Measurements from ENCODE around the gene TAF6.

TAF6 gene

GRCh38 chr7:100119072-100119969 is at the start of gene TAF6, which contains the start of gene CNPY4:
Gene TAF6 (minus strand): TSS chr7:100119358. CDS start chr7:100114209, 5,149 bp downstream.
Gene CNPY4 (plus strand): TSS chr7:100119634. CDS start chr7:100119745, 111 bp downstream.
- peaks cover 10% of the 10 kb centered on the region for H3K79me2 ChIP-seq (ENCODE audit: control insufficient read depth, insufficient read depth, low read length, unreplicated experiment)
- H3K27ac ChIP-seq (ENCODE audit: low read depth, low read length): peak within 1 kb of the TSS; percentile 81
- peaks cover 6% of the 10 kb centered on the region for H3K4me1 ChIP-seq (ENCODE audit: control insufficient read depth, insufficient read depth, low read length, unreplicated experiment)
- no peaks in the 10 kb centered on the region for H3K27me3 ChIP-seq (ENCODE audit: insufficient read depth, low read length)
- peak within 1 kb of the TSS; percentile 83 for H2AFZ ChIP-seq (ENCODE audit: low read length, unreplicated experiment)
- H3K36me3 ChIP-seq (ENCODE audit: insufficient read depth, low read length): no peaks in the 10 kb centered on the region
- peak within 1 kb of the TSS; percentile 89 for H3K4me3 ChIP-seq (ENCODE audit: low read depth, low read length)

GRCh38 chr7:100167912-100168323 is 48.8 kb upstream of the TAF6 start:
- Histone ChIP-seq H3K27me3 (ENCODE audit: insufficient read depth, low read length) (peaks cover 3% of the 10 kb centered on the region; the same call in 1 of the 2 replicates), H3K36me3 (ENCODE audit: insufficient read depth, low read length) (no peaks in the 10 kb centered on the region), H2AFZ (ENCODE audit: low read length, unreplicated experiment) (peak overlapping the region; percentile 89), H3K27ac (ENCODE audit: low read depth, low read length) (no peak overlapping the region), H3K4me1 (ENCODE audit: control insufficient read depth, insufficient read depth, low read length, unreplicated experiment) (peaks cover 3% of the 10 kb centered on the region), H3K4me3 (ENCODE audit: low read depth, low read length) (peak overlapping the region; percentile 80), H3K79me2 (ENCODE audit: control insufficient read depth, insufficient read depth, low read length, unreplicated experiment) (no peaks in the 10 kb centered on the region)

- no peaks in the 10 kb centered on the region for H3K36me3 ChIP-seq (ENCODE audit: insufficient read depth, low read length)
- peaks cover 3% of the 10 kb centered on the region; the same call in 1 of the 2 replicates for H3K27me3 ChIP-seq (ENCODE audit: insufficient read depth, low read length)
- no peaks in the 10 kb centered on the region for H3K79me2 ChIP-seq (ENCODE audit: control insufficient read depth, insufficient read depth, low read length, unreplicated experiment)
- H3K27ac ChIP-seq (ENCODE audit: low read depth, low read length): no peak overlapping the region
- peaks cover 3% of the 10 kb centered on the region for H3K4me1 ChIP-seq (ENCODE audit: control insufficient read depth, insufficient read depth, low read length, unreplicated experiment)
- H3K4me3 ChIP-seq (ENCODE audit: low read depth, low read length): peak overlapping the region; percentile 80
- no peak overlapping the region for H2AFZ ChIP-seq (ENCODE audit: low read length, unreplicated experiment)
These were observed 48.1 kb upstream of the TAF6 start for GRCh38 chr7:100166970-100167911.

GRCh38 chr7:100166317-100166940 is 47.3 kb upstream of the TAF6 start:
- Histone ChIP-seq H2AFZ (ENCODE audit: low read length, unreplicated experiment) (no peak overlapping the region), H3K4me1 (ENCODE audit: control insufficient read depth, insufficient read depth, low read length, unreplicated experiment) (peaks cover 3% of the 10 kb centered on the region), H3K4me3 (ENCODE audit: low read depth, low read length) (no peak overlapping the region), H3K79me2 (ENCODE audit: control insufficient read depth, insufficient read depth, low read length, unreplicated experiment) (no peaks in the 10 kb centered on the region), H3K36me3 (ENCODE audit: insufficient read depth, low read length) (no peaks in the 10 kb centered on the region), H3K27ac (ENCODE audit: low read depth, low read length) (no peak overlapping the region), H3K27me3 (ENCODE audit: insufficient read depth, low read length) (peaks cover 3% of the 10 kb centered on the region; the same call in 1 of the 2 replicates)

- H3K79me2 ChIP-seq (ENCODE audit: control insufficient read depth, insufficient read depth, low read length, unreplicated experiment): no peaks in the 10 kb centered on the region
- no peak overlapping the region for H2AFZ ChIP-seq (ENCODE audit: low read length, unreplicated experiment)
- H3K4me3 ChIP-seq (ENCODE audit: low read depth, low read length): no peak overlapping the region
- peaks cover 7% of the 10 kb centered on the region for H3K4me1 ChIP-seq (ENCODE audit: control insufficient read depth, insufficient read depth, low read length, unreplicated experiment)
- H3K36me3 ChIP-seq (ENCODE audit: insufficient read depth, low read length): no peaks in the 10 kb centered on the region
- no peak overlapping the region for H3K27ac ChIP-seq (ENCODE audit: low read depth, low read length)
- H3K27me3 ChIP-seq (ENCODE audit: insufficient read depth, low read length): no peaks in the 10 kb centered on the region
These were observed 44.7 kb upstream of the TAF6 start for GRCh38 chr7:100163871-100164270.

- Histone ChIP-seq H3K79me2 (ENCODE audit: control insufficient read depth, insufficient read depth, low read length, unreplicated experiment) (peaks cover 3% of the 10 kb centered on the region), H3K27me3 (ENCODE audit: insufficient read depth, low read length) (no peaks in the 10 kb centered on the region), H3K4me1 (ENCODE audit: control insufficient read depth, insufficient read depth, low read length, unreplicated experiment) (peaks cover 4% of the 10 kb centered on the region), H2AFZ (ENCODE audit: low read length, unreplicated experiment) (no peak overlapping the region), H3K27ac (ENCODE audit: low read depth, low read length) (no peak overlapping the region), H3K4me3 (ENCODE audit: low read depth, low read length) (no peak overlapping the region), H3K36me3 (ENCODE audit: insufficient read depth, low read length) (no peaks in the 10 kb centered on the region)
These were observed 43.9 kb upstream of the TAF6 start for GRCh38 chr7:100163006-100163531.

- Histone ChIP-seq H3K27me3 (ENCODE audit: insufficient read depth, low read length) (no peaks in the 10 kb centered on the region), H2AFZ (ENCODE audit: low read length, unreplicated experiment) (no peak overlapping the region), H3K79me2 (ENCODE audit: control insufficient read depth, insufficient read depth, low read length, unreplicated experiment) (peaks cover 12% of the 10 kb centered on the region), H3K27ac (ENCODE audit: low read depth, low read length) (no peak overlapping the region), H3K36me3 (ENCODE audit: insufficient read depth, low read length) (no peaks in the 10 kb centered on the region; the same call in 1 of the 2 replicates), H3K4me1 (ENCODE audit: control insufficient read depth, insufficient read depth, low read length, unreplicated experiment) (peaks cover 19% of the 10 kb centered on the region), H3K4me3 (ENCODE audit: low read depth, low read length) (no peak overlapping the region)
These were observed 40.9 kb upstream of the TAF6 start for GRCh38 chr7:100160067-100160466.

GRCh38 chr7:100159099-100159623 is 40.0 kb upstream of the TAF6 start:
- H2AFZ ChIP-seq (ENCODE audit: low read length, unreplicated experiment): peak overlapping the region; percentile 86
- no peaks in the 10 kb centered on the region for H3K27me3 ChIP-seq (ENCODE audit: insufficient read depth, low read length)
- H3K79me2 ChIP-seq (ENCODE audit: control insufficient read depth, insufficient read depth, low read length, unreplicated experiment): peaks cover 12% of the 10 kb centered on the region
- H3K36me3 ChIP-seq (ENCODE audit: insufficient read depth, low read length): no peaks in the 10 kb centered on the region; the same call in 1 of the 2 replicates
- no peak overlapping the region for H3K27ac ChIP-seq (ENCODE audit: low read depth, low read length)
- peak overlapping the region; percentile 96 for H3K4me3 ChIP-seq (ENCODE audit: low read depth, low read length)
- H3K4me1 ChIP-seq (ENCODE audit: control insufficient read depth, insufficient read depth, low read length, unreplicated experiment): peaks cover 19% of the 10 kb centered on the region

GRCh38 chr7:100158229-100159098 is 39.3 kb upstream of the TAF6 start, which contains the start of gene TRAPPC14:
Gene TRAPPC14 (minus strand): TSS chr7:100158723. CDS start chr7:100158499, 224 bp downstream.
- Histone ChIP-seq H3K79me2 (ENCODE audit: control insufficient read depth, insufficient read depth, low read length, unreplicated experiment) (peaks cover 12% of the 10 kb centered on the region), H3K36me3 (ENCODE audit: insufficient read depth, low read length) (no peaks in the 10 kb centered on the region; the same call in 1 of the 2 replicates), H3K27ac (ENCODE audit: low read depth, low read length) (peak within 1 kb of the TSS; percentile 41; the same call in 1 of the 2 replicates), H3K27me3 (ENCODE audit: insufficient read depth, low read length) (no peaks in the 10 kb centered on the region), H2AFZ (ENCODE audit: low read length, unreplicated experiment) (peak within 1 kb of the TSS; percentile 86), H3K4me3 (ENCODE audit: low read depth, low read length) (peak within 1 kb of the TSS; percentile 96), H3K4me1 (ENCODE audit: control insufficient read depth, insufficient read depth, low read length, unreplicated experiment) (peaks cover 22% of the 10 kb centered on the region)
